HepG2 (cell line): ENCODE measurements around the gene HDAC10. TPM values are rescaled to one million over a fixed set of nuclear protein-coding genes. Genes with fewer than 3 reads are reported as not detected.

Experiments used
- ATAC-seq: fragments of 200-7000 bp; cut with Tn5 transposase; 3 replicates; pipeline ENCODE4 v1.9.1; 2020; ENCODE audit warnings: mild to moderate bottlenecking, moderate library complexity
- BruUV-seq: library from RNA; stranded (reverse); fragments of 400-500 nt; replicated peaks from 2 replicates; lab custom pipeline; 2021; lab: Mats Ljungman, UMichigan
- CTCF ChIA-PET: fragments of 300-600 bp; formaldehyde crosslinking; extraction: SDS; loops from one replicate; lab custom pipeline; 2021; ENCODE audit warnings: low total read pairs, inconsistent platforms, low intra/inter-chr PET ratio; lab: Yijun Ruan, JAX
- POLR2A ChIA-PET: fragments of 350-600 bp; sonication (Branson Sonifier 250); formaldehyde crosslinking; loops from one replicate; lab custom pipeline; 2020; ENCODE audit warnings: antibody characterized with exemption, inconsistent platforms; lab: Yijun Ruan, JAX
- DNase-seq: peaks from one replicate; pipeline ENCODE4 v3.0.0-alpha.2; 2015; ENCODE audit warnings: low spot score
- FAIRE-seq: peaks from 3 replicates; lab custom pipeline; 2011; peaks lifted over from hg19 to GRCh38; lab: Jason Lieb, UNC
- H2AFZ ChIP-seq: one replicate; pipeline ENCODE4 v1.6.1; 2011; ENCODE audit warnings: low read length, inconsistent platforms
- H3K27ac ChIP-seq: fragments of 300-600 bp; 3 replicates; pipeline ENCODE4 v1.8.0; 2011; ENCODE audit warnings: mixed run types, mild to moderate bottlenecking, mixed read lengths, low read length, inconsistent platforms; ENCODE audit not compliant: insufficient read depth; ENCODE audit errors: extremely low read length
- H3K27me3 ChIP-seq, 2 experiments: fragments of 200-600 bp in 1 of 2; 2 replicates in 1 of 2; 3 replicates in 1 of 2; pipeline versions ENCODE4 v1.6.0 to v1.8.0; 2011; ENCODE audit warnings: low read length in 2 of 2, mild to moderate bottlenecking in 2 of 2, moderate library complexity in 2 of 2, inconsistent platforms in 1 of 2; ENCODE audit not compliant: insufficient read depth in 2 of 2, control insufficient read depth in 1 of 2
- H3K36me3 ChIP-seq, 2 experiments: fragments of 200-600 bp in 1 of 2; replicated peaks in 1 of 2; 2 replicates in 1 of 2; 3 replicates in 1 of 2; pipeline versions ENCODE4 v1.5.1 to v1.8.0; 2011; ENCODE audit warnings: low read length in 2 of 2, inconsistent platforms in 1 of 2; ENCODE audit not compliant: insufficient read depth in 2 of 2, control insufficient read depth in 1 of 2
- H3K4me1 ChIP-seq: 2 replicates; pipeline ENCODE4 v1.5.1; 2012; ENCODE audit warnings: low read length, inconsistent platforms; ENCODE audit not compliant: insufficient read depth
- H3K4me2 ChIP-seq: 2 replicates; pipeline ENCODE4 v1.6.0; 2011; ENCODE audit warnings: low read depth, low read length, inconsistent platforms
- H3K4me3 ChIP-seq, 3 experiments: fragments of 200-600 bp in 1 of 3; sonication (generic), shearing (Covaris generic) in 1 of 3; replicated peaks in 1 of 3; 2 replicates each; pipeline ENCODE4 v1.5.1; 2011 to 2016; ENCODE audit warnings: low read length in 3 of 3, inconsistent platforms in 2 of 3, low read depth in 2 of 3, mild to moderate bottlenecking in 2 of 3, control low read depth in 1 of 3, mixed read lengths in 1 of 3; ENCODE audit not compliant: insufficient read depth in 1 of 3
- H3K79me2 ChIP-seq: one replicate; pipeline ENCODE4 v1.6.1; 2011; ENCODE audit warnings: low read length, inconsistent platforms; ENCODE audit not compliant: insufficient read depth
- H3K9ac ChIP-seq: 2 replicates; pipeline ENCODE4 v1.6.0; 2011; ENCODE audit warnings: mild to moderate bottlenecking, low read depth, low read length, inconsistent platforms; ENCODE audit not compliant: insufficient read depth
- H3K9me3 ChIP-seq: 2 replicates; pipeline ENCODE4 v1.5.1; 2012; ENCODE audit warnings: mild to moderate bottlenecking, low read length
- H4K20me1 ChIP-seq: 2 replicates; pipeline ENCODE4 v1.6.0; 2011; ENCODE audit warnings: inconsistent platforms, mild to moderate bottlenecking, low read length, moderate library complexity; ENCODE audit not compliant: insufficient read depth
- ZBTB33 ChIP-seq: sonication (generic); formaldehyde crosslinking; IDR thresholded peaks from 2 replicates; pipeline ENCODE4 v1.4.0; 2020; ENCODE audit warnings: missing genetic modification reagents
- WGBS: methylation state at CpG from one replicate; pipeline ENCODE4 v1.1.6; 2017; ENCODE audit warnings: low lambda C conversion rate; 5-methylcytosine and 5-hydroxymethylcytosine counted together
- in situ Hi-C: cut with HindIII; loops from 2 replicates; pipeline ENCODE4 v1.10.0; 2017; ENCODE audit warnings: low pct_unique_long_range_greater_than_20kb; ENCODE audit not compliant: extremely low pct_ligation_motif_present
- intact Hi-C: fragments of 100-400 bp; cut with micrococcal nuclease; formaldehyde crosslinking; loops from one replicate; pipeline ENCODE4 v1.10.0; 2022; ENCODE audit not compliant: unreplicated experiment
- polyA plus RNA-seq, 8 experiments: library from polyadenylated mRNA; depleted of rRNA in 3 of 8; stranded (reverse) in 7 of 8; unstranded in 1 of 8; fragments of >200 nt; fragmentation: Illumina TruSeq in 4 of 8; extraction: Trizol in 4 of 8; gene quantifications; 2 replicates each; pipeline versions ENCODE4 v1.2.1 to v1.2.3, GENCODE V29; 2011 to 2016; ENCODE audit warnings: low read depth in 4 of 8, missing spikeins in 1 of 8, mixed read lengths in 1 of 8; ENCODE audit not compliant: insufficient read depth in 1 of 8
- total RNA-seq, 5 experiments: library from RNA; depleted of rRNA; stranded (reverse); fragments of >200 nt; fragmentation: Illumina TruSeq; extraction: Trizol; gene quantifications; 2 replicates each; pipeline ENCODE4 v1.2.3, GENCODE V29; 2016; ENCODE audit warnings: low read depth in 1 of 5
- TF ChIP-seq, protein P1 (sequence below): sonication (generic); formaldehyde crosslinking; IDR thresholded peaks from 2 replicates; pipeline ENCODE4 v1.4.0; 2020; ENCODE audit warnings: missing genetic modification reagents; ENCODE audit errors: not compliant biosample characterization
- TF ChIP-seq, protein P2 (sequence below): fragments of 450-650 bp; IDR thresholded peaks from 2 replicates; pipeline ENCODE4 v1.6.1; 2016

Gene HDAC10
- total and polyA plus RNA-seq, 2 of the 13 experiments (the other 11 are each of a cell fraction or from before 2014, with no cell fraction given), result 13.9 to 14.9 TPM

GRCh38 chr22:50275181-50276055, 24.4 kb upstream of the HDAC10 start:
- no peaks in the 10 kb centered on the region for H3K9me3 ChIP-seq
- no peak overlapping the region for H3K27ac ChIP-seq
- peaks cover 18% of the 10 kb centered on the region for H3K4me1 ChIP-seq
- H3K27me3 ChIP-seq, result peaks cover 1 to 11% of the 10 kb centered on the region in 2 experiments; a peak in 4 of 5 replicates
- no peak for DNase-seq
- TSS peak; percentile 71 for BruUV-seq
- 96% methylated on average over 19 of the region's 43 CpGs for WGBS
- intact Hi-C loops (loop anchor here (1.0 kb wide), 1 partner anchor 52 kb away; the partner anchor contains the start of gene DENND6B), in situ Hi-C loops (loop anchor here (5.0 kb wide), 1 partner anchor 52 kb away; the partner anchor contains the start of gene DENND6B)
- no peak for FAIRE-seq
- peaks cover 20 to 27% of the 10 kb centered on the region in 2 experiments; a peak in 4 of 5 replicates for H3K36me3 ChIP-seq
- H2AFZ ChIP-seq, result no peak overlapping the region
- H3K79me2 ChIP-seq, result no peaks in the 10 kb centered on the region
- no peak overlapping the region for H3K4me3 ChIP-seq
- ATAC-seq, result no peak
- ChIA-PET CTCF (interaction anchor here (1.0 to 4.2 kb wide), 11 partner anchors 15 to 112 kb away, joined by 3 to 133 read pairs (median 10); partner anchors contain the start of genes DENND6B, HDAC10 and PPP6R2), POLR2A (interaction anchor here (1.0 to 1.5 kb wide), 4 partner anchors 19 to 66 kb away, joined by 3 to 7 read pairs (median 6); no protein-coding TSS in a partner anchor)
- no peak overlapping the region for H3K9ac ChIP-seq
- H4K20me1 ChIP-seq, result 0 out of 2 replicates have a peak, but pooled peaks cover 5% of the 10 kb centered on the region
- no peak overlapping the region for H3K4me2 ChIP-seq
- TF ChIP-seq ZBTB33 (CRISPR knock-in tag), result 0 out of 2 replicates have a peak, but pooled peaks have one; percentile 3
- TF ChIP-seq, protein P1, sequence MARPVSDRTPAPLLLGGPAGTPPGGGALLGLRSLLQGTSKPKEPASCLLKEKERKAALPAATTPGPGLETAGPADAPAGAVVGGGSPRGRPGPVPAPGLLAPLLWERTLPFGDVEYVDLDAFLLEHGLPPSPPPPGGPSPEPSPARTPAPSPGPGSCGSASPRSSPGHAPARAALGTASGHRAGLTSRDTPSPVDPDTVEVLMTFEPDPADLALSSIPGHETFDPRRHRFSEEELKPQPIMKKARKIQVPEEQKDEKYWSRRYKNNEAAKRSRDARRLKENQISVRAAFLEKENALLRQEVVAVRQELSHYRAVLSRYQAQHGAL (CRISPR knock-in tag), result no peak
- TF ChIP-seq, protein P2, sequence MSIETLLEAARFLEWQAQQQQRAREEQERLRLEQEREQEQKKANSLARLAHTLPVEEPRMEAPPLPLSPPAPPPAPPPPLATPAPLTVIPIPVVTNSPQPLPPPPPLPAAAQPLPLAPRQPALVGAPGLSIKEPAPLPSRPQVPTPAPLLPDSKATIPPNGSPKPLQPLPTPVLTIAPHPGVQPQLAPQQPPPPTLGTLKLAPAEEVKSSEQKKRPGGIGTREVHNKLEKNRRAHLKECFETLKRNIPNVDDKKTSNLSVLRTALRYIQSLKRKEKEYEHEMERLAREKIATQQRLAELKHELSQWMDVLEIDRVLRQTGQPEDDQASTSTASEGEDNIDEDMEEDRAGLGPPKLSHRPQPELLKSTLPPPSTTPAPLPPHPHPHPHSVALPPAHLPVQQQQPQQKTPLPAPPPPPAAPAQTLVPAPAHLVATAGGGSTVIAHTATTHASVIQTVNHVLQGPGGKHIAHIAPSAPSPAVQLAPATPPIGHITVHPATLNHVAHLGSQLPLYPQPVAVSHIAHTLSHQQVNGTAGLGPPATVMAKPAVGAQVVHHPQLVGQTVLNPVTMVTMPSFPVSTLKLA, result no peak
